H1 (cell line): ENCODE measurements around the gene NR1D2. TPM values are rescaled to one million over a fixed set of nuclear protein-coding genes. Genes with fewer than 3 reads are reported as not detected.

Experiments used
- CTCF ChIA-PET: fragments of 300-600 bp; sonication (Branson Sonifier 250); formaldehyde crosslinking; loops from one replicate; lab custom pipeline; 2021; ENCODE audit not compliant: partially characterized antibody; lab: Charles Lee
- POLR2A ChIA-PET: fragments of 300-600 bp; sonication (Branson Sonifier 250); formaldehyde crosslinking; loops from one replicate; lab custom pipeline; 2021; ENCODE audit warnings: inconsistent platforms; ENCODE audit not compliant: partially characterized antibody; lab: Charles Lee
- DNase-seq, 2 experiments: peaks; one replicate each; pipeline versions ENCODE4 v3.0.0 to v3.0.0-alpha.2; 2010 to 2022; ENCODE audit warnings: low spot score in 2 of 2, low read depth in 1 of 2, mixed read lengths in 1 of 2
- FAIRE-seq: peaks from 2 replicates; lab custom pipeline; 2011; peaks lifted over from hg19 to GRCh38; lab: Jason Lieb, UNC
- H2AFZ ChIP-seq: 2 replicates; pipeline ENCODE4 v1.8.1; 2012; ENCODE audit warnings: low read length, inconsistent platforms
- H2AK5ac ChIP-seq: 2 replicates; pipeline ENCODE4 v1.6.1; 2013; ENCODE audit warnings: low read depth, low read length
- H2BK120ac ChIP-seq: replicated peaks from 2 replicates; pipeline ENCODE3; 2013; ENCODE audit warnings: low read depth, low read length, inconsistent platforms
- H2BK12ac ChIP-seq: 2 replicates; pipeline ENCODE4 v1.6.1; 2013; ENCODE audit warnings: low read depth, low read length
- H2BK15ac ChIP-seq: 2 replicates; pipeline ENCODE4 v1.6.1; 2013; ENCODE audit warnings: low read length
- H2BK20ac ChIP-seq: 2 replicates; pipeline ENCODE4 v1.6.1; 2013; ENCODE audit warnings: low read length
- H2BK5ac ChIP-seq: 2 replicates; pipeline ENCODE4 v1.6.1; 2013; ENCODE audit warnings: low read depth, low read length
- H3K14ac ChIP-seq: 2 replicates; pipeline ENCODE4 v1.6.1; 2013; ENCODE audit warnings: inconsistent platforms; ENCODE audit not compliant: insufficient read length
- H3K18ac ChIP-seq: 2 replicates; pipeline ENCODE4 v1.6.1; 2013; ENCODE audit warnings: low read length; ENCODE audit errors: extremely low read depth
- H3K23ac ChIP-seq: 2 replicates; pipeline ENCODE4 v1.6.1; 2013; ENCODE audit warnings: inconsistent platforms; ENCODE audit not compliant: insufficient read length
- H3K23me2 ChIP-seq: 2 replicates; pipeline ENCODE4 v1.6.1; 2013; ENCODE audit warnings: low read depth, low read length
- H3K27ac ChIP-seq: 2 replicates; pipeline ENCODE4 v1.6.1; 2011; ENCODE audit warnings: low read depth, low read length, inconsistent platforms
- H3K27me3 ChIP-seq, 4 experiments: replicated peaks in 1 of 4; 1 replicate in 1 of 4; 2 replicates in 3 of 4; pipeline versions ENCODE4 v1.6.1 to v1.8.1; 2011 to 2013; ENCODE audit warnings: low read length in 3 of 4, mild to moderate bottlenecking in 3 of 4, inconsistent platforms in 2 of 4, mixed read lengths in 2 of 4, moderate library complexity in 1 of 4; ENCODE audit not compliant: control insufficient read depth in 3 of 4, insufficient read depth in 3 of 4; ENCODE audit errors: extremely low read depth in 1 of 4
- H3K36me3 ChIP-seq, 4 experiments: 2 replicates each; pipeline versions ENCODE4 v1.6.1 to v1.8.1; 2011 to 2013; ENCODE audit warnings: mild to moderate bottlenecking in 4 of 4, low read length in 3 of 4, moderate library complexity in 2 of 4, control low read depth in 1 of 4, inconsistent platforms in 1 of 4; ENCODE audit not compliant: insufficient read depth in 4 of 4, control insufficient read depth in 2 of 4
- H3K4ac ChIP-seq: replicated peaks from 2 replicates; pipeline ENCODE3; 2013; ENCODE audit warnings: low read length, low read depth, mixed read lengths, inconsistent platforms; ENCODE audit not compliant: insufficient read length
- H3K4me1 ChIP-seq, 4 experiments: replicated peaks in 1 of 4; 1 replicate in 1 of 4; 2 replicates in 3 of 4; pipeline versions ENCODE4 v1.6.1 to v1.8.1; 2011 to 2013; ENCODE audit warnings: low read length in 3 of 4, inconsistent platforms in 2 of 4, mixed read lengths in 1 of 4; ENCODE audit not compliant: insufficient read depth in 4 of 4, control insufficient read depth in 3 of 4
- H3K4me2 ChIP-seq, 2 experiments: 2 replicates each; pipeline versions ENCODE4 v1.6.1 to v1.8.1; 2011 to 2013; ENCODE audit warnings: low read depth in 2 of 2, low read length in 2 of 2, control low read depth in 1 of 2, inconsistent platforms in 1 of 2, mild to moderate bottlenecking in 1 of 2; ENCODE audit not compliant: insufficient read depth in 1 of 2
- H3K4me3 ChIP-seq, 4 experiments: fragments of 200-600, 300-600 bp in 1 of 4; sonication (generic), shearing (Covaris generic), sonication (Bioruptor Twin) in 1 of 4; 2 replicates each; pipeline versions ENCODE4 v1.5.1 to v1.8.1; 2011 to 2016; ENCODE audit warnings: low read length in 4 of 4, low read depth in 3 of 4, control low read depth in 2 of 4, inconsistent platforms in 2 of 4, mild to moderate bottlenecking in 2 of 4, mixed read lengths in 1 of 4, moderate library complexity in 1 of 4; ENCODE audit not compliant: insufficient read depth in 2 of 4; ENCODE audit errors: extremely low read depth in 1 of 4
- H3K56ac ChIP-seq: replicated peaks from 2 replicates; pipeline ENCODE3; 2013; ENCODE audit warnings: low read depth, mild to moderate bottlenecking, mixed read lengths, low read length, inconsistent platforms; ENCODE audit not compliant: insufficient read length
- H3K79me1 ChIP-seq: 2 replicates; pipeline ENCODE4 v1.6.1; 2013; ENCODE audit warnings: low read depth, low read length, control low read depth
- H3K79me2 ChIP-seq, 2 experiments: 2 replicates each; pipeline versions ENCODE4 v1.6.1 to v1.8.1; 2012 to 2013; ENCODE audit warnings: low read length in 2 of 2, mild to moderate bottlenecking in 2 of 2, inconsistent platforms in 1 of 2; ENCODE audit not compliant: insufficient read depth in 2 of 2, control insufficient read depth in 1 of 2
- H3K9ac ChIP-seq, 4 experiments: replicated peaks in 1 of 4; 1 replicate in 1 of 4; 2 replicates in 3 of 4; pipeline versions ENCODE4 v1.6.1 to v1.8.1; 2011 to 2013; ENCODE audit warnings: low read depth in 3 of 4, low read length in 3 of 4, control low read depth in 2 of 4, mild to moderate bottlenecking in 2 of 4, moderate library complexity in 2 of 4, inconsistent platforms in 1 of 4; ENCODE audit errors: extremely low read depth in 1 of 4
- H3K9me3 ChIP-seq, 2 experiments: 2 replicates each; pipeline versions ENCODE4 v1.6.1 to v1.8.1; 2012 to 2013; ENCODE audit warnings: mild to moderate bottlenecking in 2 of 2, moderate library complexity in 2 of 2, control low read depth in 1 of 2, inconsistent platforms in 1 of 2, low read depth in 1 of 2, low read length in 1 of 2, mixed read lengths in 1 of 2; ENCODE audit not compliant: insufficient read depth in 2 of 2
- H4K20me1 ChIP-seq, 2 experiments: replicated peaks in 1 of 2; 2 replicates each; pipeline versions ENCODE3 to v1.8.1; 2011 to 2013; ENCODE audit warnings: inconsistent platforms in 2 of 2, low read length in 2 of 2, mild to moderate bottlenecking in 1 of 2; ENCODE audit not compliant: insufficient read depth in 2 of 2, control insufficient read depth in 1 of 2
- H4K5ac ChIP-seq: 2 replicates; pipeline ENCODE4 v1.6.1; 2013; ENCODE audit warnings: low read length, low read depth, mixed read lengths, inconsistent platforms; ENCODE audit not compliant: insufficient read length
- H4K8ac ChIP-seq: 2 replicates; pipeline ENCODE4 v1.8.0; 2013; ENCODE audit warnings: mild to moderate bottlenecking, moderate library complexity, low read length, inconsistent platforms; ENCODE audit not compliant: insufficient read depth; ENCODE audit errors: extremely low read depth
- H4K91ac ChIP-seq: replicated peaks from 2 replicates; pipeline ENCODE3; 2013; ENCODE audit warnings: low read length, mixed read lengths, inconsistent platforms; ENCODE audit not compliant: insufficient read length
- NRF1 ChIP-seq: IDR thresholded peaks from 2 replicates; pipeline ENCODE4 v1.6.1; 2011; ENCODE audit warnings: mild to moderate bottlenecking, low read depth, low read length, improper control_type of control experiment
- USF2 ChIP-seq: IDR thresholded peaks from 2 replicates; pipeline ENCODE4 v1.6.1; 2011; ENCODE audit warnings: low read length, improper control_type of control experiment
- WGBS, 2 experiments: shearing (Covaris generic) in 1 of 2; methylation state at CpG; one replicate each; pipeline versions ENCODE4 v1.1.6 to v1.1.7; 2013 to 2015; ENCODE audit warnings: low lambda C conversion rate in 2 of 2, mixed read lengths in 2 of 2, inconsistent platforms in 1 of 2, low coverage in 1 of 2, missing lambda C conversion rate in 1 of 2; ENCODE audit not compliant: insufficient replicate concordance in 2 of 2, insufficient coverage in 1 of 2, insufficient read length in 1 of 2; ENCODE audit errors: extremely low coverage in 1 of 2, missing lambda C conversion rate in 1 of 2; 5-methylcytosine and 5-hydroxymethylcytosine counted together
- polyA plus RNA-seq, 7 experiments: library from polyadenylated mRNA; depleted of rRNA in 3 of 7; stranded (reverse) in 5 of 7; unstranded in 2 of 7; fragments of >200 nt in 5 of 7; fragments of 200-250 nt in 2 of 7; gene quantifications; 1 replicate in 5 of 7; 2 replicates in 1 of 7; 4 replicates in 1 of 7; pipeline versions ENCODE4 v1.2.1 to v1.2.3, GENCODE V29; 2011 to 2013; ENCODE audit warnings: missing spikeins in 2 of 7, mixed read lengths in 2 of 7
- total RNA-seq: library from RNA; stranded (reverse); fragmentation: NEBNext Ultra II Directional; extraction: Animal tissue kit (Norgen Biotek cat#: 25700); gene quantifications from 2 replicates; pipeline ENCODE4 v1.2.1, GENCODE V29; 2021

NR1D2 gene
- total and polyA plus RNA-seq, 2 of the 8 experiments (the other 6 are each of a cell fraction or from before 2014, with no cell fraction given): 5.9 to 21.7 TPM

GRCh38 chr3:23976555-23976954, 31.5 kb downstream of the NR1D2 start:
- H2BK15ac ChIP-seq: no peak overlapping the region
- no peak overlapping the region for H3K9ac ChIP-seq
- H3K4me2 ChIP-seq: no peak overlapping the region
- no peak overlapping the region for H2BK20ac ChIP-seq
- H2BK5ac ChIP-seq: no peak overlapping the region
- H3K79me2 ChIP-seq: no peaks in the 10 kb centered on the region
- H4K5ac ChIP-seq: no peak overlapping the region
- no peak for DNase-seq
- no peak overlapping the region for H2AK5ac ChIP-seq
- CTCF ChIA-PET: no interaction called here
- H3K4ac ChIP-seq: no peak overlapping the region
- peaks cover 0 to 2% of the 10 kb centered on the region in 2 experiments for H4K20me1 ChIP-seq
- no peak for FAIRE-seq
- POLR2A ChIA-PET: no interaction called here
- H3K27ac ChIP-seq: no peak overlapping the region
- H3K18ac ChIP-seq: no peak overlapping the region
- peaks cover 0 to 24% (median 7%) of the 10 kb centered on the region in 4 experiments; a peak in 4 of 8 replicates for H3K36me3 ChIP-seq
- H3K4me3 ChIP-seq: no peak overlapping the region
- WGBS, 2 experiments: 90% methylated on average over 4 of the region's 4 CpGs; no CpG with 5 or more reads in 1 of the 2 experiments
- H3K56ac ChIP-seq: no peak overlapping the region
- no peak overlapping the region for H4K91ac ChIP-seq
- H3K9me3 ChIP-seq: peaks cover 0 to 6% of the 10 kb centered on the region in 2 experiments; a peak in 1 of 4 replicates
- H3K23me2 ChIP-seq: no peaks in the 10 kb centered on the region
- no peak overlapping the region for H4K8ac ChIP-seq
- no peak overlapping the region for H2BK12ac ChIP-seq
- no peak overlapping the region for H2BK120ac ChIP-seq
- TF ChIP-seq NRF1: no peak
- TF ChIP-seq USF2: no peak
- no peak overlapping the region for H3K14ac ChIP-seq
- H2AFZ ChIP-seq: no peak overlapping the region
- H3K23ac ChIP-seq: no peak overlapping the region
- H3K27me3 ChIP-seq: no peaks in the 10 kb centered on the region
- no peaks in the 10 kb centered on the region for H3K4me1 ChIP-seq
- no peaks in the 10 kb centered on the region for H3K79me1 ChIP-seq
